SU-DHL-6 (cell line): ENCODE measurements around the gene CACNA2D4.

Source experiments
- H2AFZ ChIP-seq: fragments of 200-600 bp; sonication (generic); 2 replicates; pipeline ENCODE4 v1.6.1; 2014; ENCODE audit warnings: low read depth, mild to moderate bottlenecking, moderate library complexity, mixed read lengths, antibody characterized with exemption, low read length; ENCODE audit not compliant: severe bottlenecking
- H3F3A ChIP-seq: fragments of 200-600 bp; shearing (Covaris generic); 2 replicates; pipeline ENCODE4 v1.6.0; 2016; ENCODE audit warnings: antibody characterized with exemption, mild to moderate bottlenecking; ENCODE audit not compliant: insufficient read depth
- H3K27ac ChIP-seq: fragments of 200-600 bp; sonication (generic); 2 replicates; pipeline ENCODE4 v1.5.1; 2016; ENCODE audit warnings: low read depth, mild to moderate bottlenecking, low read length, moderate library complexity, mixed read lengths
- H3K27me3 ChIP-seq: fragments of 200-600 bp; sonication (generic), shearing (Covaris generic); 2 replicates; pipeline ENCODE4 v1.6.0; 2014; ENCODE audit warnings: mild to moderate bottlenecking, low read length
- H3K36me3 ChIP-seq: fragments of 200-600 bp; sonication (generic); 2 replicates; pipeline ENCODE4 v1.6.1; 2014; ENCODE audit warnings: mild to moderate bottlenecking, low read length, mixed read lengths
- H3K4me2 ChIP-seq: fragments of 300-600, 200-600 bp; shearing (Covaris generic), sonication (generic); 2 replicates; pipeline ENCODE4 v1.6.0; 2014; ENCODE audit warnings: low read length, low read depth, mild to moderate bottlenecking; ENCODE audit not compliant: poor library complexity, severe bottlenecking
- H3K4me3 ChIP-seq: fragments of 200-600 bp; sonication (generic); 2 replicates; pipeline ENCODE4 v1.5.1; 2014; ENCODE audit warnings: antibody characterized with exemption, low read length, mild to moderate bottlenecking, mixed read lengths; ENCODE audit not compliant: insufficient read depth, poor library complexity, severe bottlenecking
- H3K79me2 ChIP-seq: fragments of 200-600 bp; sonication (generic); 2 replicates; pipeline ENCODE4 v1.6.1; 2014; ENCODE audit warnings: mild to moderate bottlenecking, low read length, moderate library complexity; ENCODE audit not compliant: insufficient read depth
- H3K9ac ChIP-seq: fragments of 200-600 bp; sonication (generic); 2 replicates; pipeline ENCODE4 v1.7.0; 2014; ENCODE audit warnings: mild to moderate bottlenecking, low read length
- H3K9me2 ChIP-seq: fragments of 200-600 bp; sonication (generic); replicated peaks from 2 replicates; pipeline ENCODE4 v1.6.1; 2014; ENCODE audit warnings: low read length; ENCODE audit not compliant: insufficient read depth
- H3K9me3 ChIP-seq: fragments of 200-600 bp; sonication (generic); 2 replicates; pipeline ENCODE4 v1.6.1; 2014; ENCODE audit warnings: low read length, mixed read lengths; ENCODE audit not compliant: insufficient read depth
- H4K20me1 ChIP-seq: fragments of 200-600 bp; sonication (generic); 2 replicates; pipeline ENCODE4 v1.6.1; 2014; ENCODE audit warnings: low read depth, mild to moderate bottlenecking, antibody characterized with exemption, low read length, moderate library complexity, mixed read lengths
- CTCF ChIP-seq: fragments of 200-600 bp; sonication (generic); IDR thresholded peaks from one replicate; pipeline ENCODE4 v1.5.1; 2017; ENCODE audit warnings: antibody characterized with exemption, mild to moderate bottlenecking, low read length, moderate library complexity; ENCODE audit not compliant: insufficient read depth, poor library complexity, severe bottlenecking
- EZH2phosphoT487 ChIP-seq: fragments of 200-600 bp; sonication (generic), shearing (Covaris generic); conservative IDR thresholded peaks from 2 replicates; pipeline ENCODE4 v1.6.1; 2018; ENCODE audit warnings: mild to moderate bottlenecking, antibody characterized with exemption, low read length, moderate library complexity, mixed read lengths

CACNA2D4 gene

GRCh38 chr12:1846421-1847405 is 71.7 kb downstream of the CACNA2D4 start:
- Histone ChIP-seq H3K4me3 (no peak overlapping the region), H3K4me2 (no peak overlapping the region), H3F3A (no peaks in the 10 kb centered on the region), H3K9me2 (no peaks in the 10 kb centered on the region), H3K9ac (no peak overlapping the region), H3K27ac (no peak overlapping the region), H2AFZ (no peak overlapping the region), H3K9me3 (no peaks in the 10 kb centered on the region), H4K20me1 (no peaks in the 10 kb centered on the region), H3K36me3 (no peaks in the 10 kb centered on the region), H3K27me3 (no peaks in the 10 kb centered on the region), H3K79me2 (no peaks in the 10 kb centered on the region)
- TF ChIP-seq EZH2phosphoT487 (no peak), CTCF (no peak)

- Histone ChIP-seq H3K27me3 (no peaks in the 10 kb centered on the region), H2AFZ (no peak overlapping the region), H3F3A (no peaks in the 10 kb centered on the region), H3K36me3 (no peaks in the 10 kb centered on the region), H3K27ac (no peak overlapping the region), H4K20me1 (no peaks in the 10 kb centered on the region), H3K79me2 (no peaks in the 10 kb centered on the region), H3K9me3 (no peaks in the 10 kb centered on the region), H3K9me2 (no peaks in the 10 kb centered on the region), H3K4me2 (no peak overlapping the region), H3K4me3 (no peak overlapping the region), H3K9ac (no peak overlapping the region)
- TF ChIP-seq CTCF, result no peak
- no peak for TF ChIP-seq EZH2phosphoT487
Observed at GRCh38 chr12:1845886-1846285, 72.6 kb downstream of the CACNA2D4 start.

GRCh38 chr12:1845427-1845826 is 73.0 kb downstream of the CACNA2D4 start:
- Histone ChIP-seq H3K4me3 (no peak overlapping the region), H3K79me2 (no peaks in the 10 kb centered on the region), H3K9ac (no peak overlapping the region), H3K27me3 (no peaks in the 10 kb centered on the region), H3K4me2 (no peak overlapping the region), H3K27ac (no peak overlapping the region), H3K36me3 (no peaks in the 10 kb centered on the region), H3F3A (no peaks in the 10 kb centered on the region), H3K9me2 (no peaks in the 10 kb centered on the region), H4K20me1 (no peaks in the 10 kb centered on the region), H3K9me3 (no peaks in the 10 kb centered on the region), H2AFZ (no peak overlapping the region)
- TF ChIP-seq CTCF (no peak), EZH2phosphoT487 (no peak)
